Neural cell (in vitro differentiated cells): ENCODE data around the gene POTEI.
"Not testable (repeated sequence)": the region's sequence is repeated elsewhere in the genome, so short reads cannot be mapped to it uniquely, and the experiment has no call there.

Experiments used
- EP300 ChIP-seq: fragments of 450-650 bp; conservative IDR thresholded peaks from 2 replicates; pipeline ENCODE4 v1.6.1; 2014; ENCODE audit warnings: antibody characterized with exemption, mild to moderate bottlenecking, moderate library complexity; ENCODE audit not compliant: poor library complexity, severe bottlenecking
- TF ChIP-seq, protein P1 (sequence below): fragments of 450-650 bp; IDR thresholded peaks from 2 replicates; pipeline ENCODE4 v1.5.1; 2014; ENCODE audit warnings: antibody characterized with exemption, mild to moderate bottlenecking, moderate library complexity; ENCODE audit not compliant: poor library complexity, severe bottlenecking
- TF ChIP-seq, protein P2 (sequence below): IDR thresholded peaks from 2 replicates; pipeline ENCODE4 v1.6.1; 2012; ENCODE audit warnings: borderline replicate concordance

DNA sequence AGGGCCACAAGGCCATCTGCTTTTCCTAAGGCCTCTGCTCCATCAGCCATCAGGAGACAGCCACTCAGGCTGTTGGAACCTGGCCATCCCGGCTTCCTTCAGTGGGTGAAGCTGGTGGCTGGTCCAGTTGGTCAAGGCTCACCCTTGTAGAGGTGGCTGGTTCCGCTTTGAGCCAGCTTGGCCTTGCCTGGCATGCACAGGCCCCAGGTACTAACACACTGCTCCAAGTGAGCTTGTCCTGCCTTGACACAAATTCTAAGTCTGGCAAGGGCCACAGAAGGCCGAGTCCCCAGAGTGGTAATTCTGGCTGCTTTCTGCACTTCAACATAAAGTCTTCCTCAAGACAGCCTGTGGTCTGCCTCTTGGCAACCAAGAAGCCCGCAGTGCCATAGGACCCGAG is 56.2 kb downstream of the POTEI start:
- TF ChIP-seq, protein P1, sequence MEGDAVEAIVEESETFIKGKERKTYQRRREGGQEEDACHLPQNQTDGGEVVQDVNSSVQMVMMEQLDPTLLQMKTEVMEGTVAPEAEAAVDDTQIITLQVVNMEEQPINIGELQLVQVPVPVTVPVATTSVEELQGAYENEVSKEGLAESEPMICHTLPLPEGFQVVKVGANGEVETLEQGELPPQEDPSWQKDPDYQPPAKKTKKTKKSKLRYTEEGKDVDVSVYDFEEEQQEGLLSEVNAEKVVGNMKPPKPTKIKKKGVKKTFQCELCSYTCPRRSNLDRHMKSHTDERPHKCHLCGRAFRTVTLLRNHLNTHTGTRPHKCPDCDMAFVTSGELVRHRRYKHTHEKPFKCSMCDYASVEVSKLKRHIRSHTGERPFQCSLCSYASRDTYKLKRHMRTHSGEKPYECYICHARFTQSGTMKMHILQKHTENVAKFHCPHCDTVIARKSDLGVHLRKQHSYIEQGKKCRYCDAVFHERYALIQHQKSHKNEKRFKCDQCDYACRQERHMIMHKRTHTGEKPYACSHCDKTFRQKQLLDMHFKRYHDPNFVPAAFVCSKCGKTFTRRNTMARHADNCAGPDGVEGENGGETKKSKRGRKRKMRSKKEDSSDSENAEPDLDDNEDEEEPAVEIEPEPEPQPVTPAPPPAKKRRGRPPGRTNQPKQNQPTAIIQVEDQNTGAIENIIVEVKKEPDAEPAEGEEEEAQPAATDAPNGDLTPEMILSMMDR, result not testable (repeated sequence)
- not testable (repeated sequence) for TF ChIP-seq EP300
- TF ChIP-seq, protein P2, sequence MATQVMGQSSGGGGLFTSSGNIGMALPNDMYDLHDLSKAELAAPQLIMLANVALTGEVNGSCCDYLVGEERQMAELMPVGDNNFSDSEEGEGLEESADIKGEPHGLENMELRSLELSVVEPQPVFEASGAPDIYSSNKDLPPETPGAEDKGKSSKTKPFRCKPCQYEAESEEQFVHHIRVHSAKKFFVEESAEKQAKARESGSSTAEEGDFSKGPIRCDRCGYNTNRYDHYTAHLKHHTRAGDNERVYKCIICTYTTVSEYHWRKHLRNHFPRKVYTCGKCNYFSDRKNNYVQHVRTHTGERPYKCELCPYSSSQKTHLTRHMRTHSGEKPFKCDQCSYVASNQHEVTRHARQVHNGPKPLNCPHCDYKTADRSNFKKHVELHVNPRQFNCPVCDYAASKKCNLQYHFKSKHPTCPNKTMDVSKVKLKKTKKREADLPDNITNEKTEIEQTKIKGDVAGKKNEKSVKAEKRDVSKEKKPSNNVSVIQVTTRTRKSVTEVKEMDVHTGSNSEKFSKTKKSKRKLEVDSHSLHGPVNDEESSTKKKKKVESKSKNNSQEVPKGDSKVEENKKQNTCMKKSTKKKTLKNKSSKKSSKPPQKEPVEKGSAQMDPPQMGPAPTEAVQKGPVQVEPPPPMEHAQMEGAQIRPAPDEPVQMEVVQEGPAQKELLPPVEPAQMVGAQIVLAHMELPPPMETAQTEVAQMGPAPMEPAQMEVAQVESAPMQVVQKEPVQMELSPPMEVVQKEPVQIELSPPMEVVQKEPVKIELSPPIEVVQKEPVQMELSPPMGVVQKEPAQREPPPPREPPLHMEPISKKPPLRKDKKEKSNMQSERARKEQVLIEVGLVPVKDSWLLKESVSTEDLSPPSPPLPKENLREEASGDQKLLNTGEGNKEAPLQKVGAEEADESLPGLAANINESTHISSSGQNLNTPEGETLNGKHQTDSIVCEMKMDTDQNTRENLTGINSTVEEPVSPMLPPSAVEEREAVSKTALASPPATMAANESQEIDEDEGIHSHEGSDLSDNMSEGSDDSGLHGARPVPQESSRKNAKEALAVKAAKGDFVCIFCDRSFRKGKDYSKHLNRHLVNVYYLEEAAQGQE, result not testable (repeated sequence)
